Hematopoietic multipotent progenitor cell treated with erythropoietin and hydrocortisone succinate and interleukin-3 and kit ligand, for 15 days (in vitro differentiated cells): ENCODE results near the gene GPC5.
"Not testable (repeated sequence)": the region's sequence is repeated elsewhere in the genome, so short reads cannot be mapped to it uniquely, and the experiment has no call there.

Experiments
- DNase-seq: peaks from one replicate; pipeline ENCODE4 v3.0.0-alpha.2; 2015; ENCODE audit warnings: low spot score

GPC5 gene

GRCh38 chr13:92177966-92178365, 779.5 kb downstream of the GPC5 start:
- DNase-seq, result no peak

DNA sequence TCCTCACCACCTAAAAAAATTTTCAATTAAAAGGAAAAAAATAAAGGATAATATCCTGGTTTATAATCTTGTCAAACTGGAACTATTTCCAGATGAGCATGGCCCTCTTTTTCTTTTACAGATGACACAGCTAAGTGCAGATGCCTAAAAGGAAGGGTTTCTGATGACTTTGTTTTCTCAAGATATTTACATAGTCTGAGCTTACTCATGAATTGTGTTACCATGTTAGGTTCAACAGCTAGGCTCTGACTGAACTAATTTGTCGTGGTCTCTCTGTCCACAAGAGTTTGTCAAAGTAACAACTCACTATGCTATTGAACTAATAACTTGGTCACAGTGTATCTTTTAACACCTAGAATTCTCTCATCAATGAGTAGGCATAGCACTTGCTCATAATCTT, 780.8 kb downstream of the GPC5 start:
- DNase-seq, result no peak

- DNase-seq, result peak; percentile 15
Observed at GRCh38 chr13:92187378-92187989, 789.1 kb downstream of the GPC5 start.

- DNase-seq, result no peak
Observed at GRCh38 chr13:92188574-92188973, 790.2 kb downstream of the GPC5 start.

DNA sequence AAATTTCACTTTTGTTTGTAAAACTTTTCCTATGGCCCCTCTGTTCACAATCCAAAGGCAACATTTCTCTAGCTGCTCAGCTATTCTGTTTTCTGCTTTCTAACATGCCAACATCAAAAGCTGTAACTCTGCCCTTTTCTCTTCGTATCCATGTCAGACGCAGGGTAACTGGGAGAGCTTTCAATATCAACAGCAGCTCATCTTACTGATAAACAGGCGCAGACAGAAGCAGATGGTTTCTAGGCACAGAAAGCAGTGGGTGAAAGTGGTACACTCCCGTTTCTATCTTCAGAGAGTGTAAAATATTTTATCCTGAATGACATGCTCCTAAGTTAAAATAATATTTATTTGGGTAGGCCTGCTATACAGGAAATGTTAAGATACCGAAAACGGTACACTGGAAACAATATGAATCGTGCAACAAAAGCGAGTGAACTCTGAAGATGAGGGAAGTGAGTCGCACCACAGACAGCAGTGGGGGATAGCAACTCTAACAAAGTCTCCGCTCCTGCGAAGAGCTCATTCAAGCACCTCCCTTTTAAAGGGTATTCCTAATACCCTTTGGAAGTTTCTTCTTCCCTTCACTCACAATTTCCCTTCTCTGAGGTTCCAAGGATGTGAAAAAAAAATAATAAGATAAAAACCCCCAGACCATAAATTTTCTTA, 798.3 kb downstream of the GPC5 start:
- no peak for DNase-seq

- DNase-seq, result no peak
Observed at GRCh38 chr13:92197669-92198068, 799.2 kb downstream of the GPC5 start.

- DNase-seq, result no peak
Observed at GRCh38 chr13:92218615-92219014, 820.2 kb downstream of the GPC5 start.

DNA sequence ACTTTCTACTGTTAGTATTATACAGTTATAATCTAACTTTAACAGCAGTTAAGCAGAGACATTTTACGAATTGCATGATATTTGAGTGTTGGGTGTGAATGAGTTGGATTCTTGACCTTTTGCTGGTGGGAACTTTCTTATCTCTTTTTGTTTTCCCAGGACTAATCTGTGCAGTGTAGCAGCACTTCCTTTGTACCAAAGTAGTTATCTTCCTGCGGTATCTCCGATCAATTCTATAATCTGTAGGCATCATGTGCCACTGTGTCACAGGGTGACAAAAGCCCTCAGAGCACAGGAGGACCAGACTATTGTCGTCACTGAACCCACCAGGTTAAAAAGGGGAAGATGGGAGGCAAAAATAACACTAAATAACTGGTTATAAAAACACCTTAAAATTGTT, 823.5 kb downstream of the GPC5 start:
- DNase-seq, result no peak

DNA sequence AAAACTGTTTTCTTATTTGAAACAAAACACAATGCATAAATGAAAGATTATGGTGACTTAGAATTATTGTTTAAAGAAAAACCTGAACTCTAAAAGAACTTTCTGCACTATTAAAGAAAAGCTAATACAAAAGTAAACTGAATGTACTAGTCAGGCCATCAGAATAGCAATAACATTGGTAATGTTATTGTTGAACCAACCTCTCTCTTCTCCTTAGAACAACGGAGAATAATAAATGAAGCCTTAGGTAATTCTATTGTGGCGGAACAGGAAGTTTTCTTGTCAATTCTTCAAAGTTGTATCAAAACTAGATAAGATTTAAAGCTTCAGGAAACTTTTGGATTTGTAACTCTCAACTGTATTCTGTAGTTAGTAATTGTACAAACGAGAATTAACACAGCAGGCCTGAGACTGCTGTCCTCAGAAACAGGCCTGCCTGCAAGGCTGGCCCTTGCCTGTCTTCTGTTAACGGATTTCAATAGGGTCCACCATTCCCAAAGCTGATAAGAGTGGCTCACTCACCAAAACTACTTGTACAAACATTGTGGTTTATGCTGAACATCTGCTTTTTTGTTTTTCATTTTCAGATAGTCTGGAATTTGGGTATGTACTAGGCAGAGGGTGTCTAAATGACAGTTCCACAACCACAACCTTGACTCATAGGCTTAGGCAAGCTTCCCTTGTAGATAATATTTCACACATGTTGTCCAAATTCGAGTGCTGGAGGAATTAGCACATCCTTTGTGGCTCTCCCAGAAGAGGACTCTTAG, 825.8 kb downstream of the GPC5 start:
- DNase-seq, result no peak

DNA sequence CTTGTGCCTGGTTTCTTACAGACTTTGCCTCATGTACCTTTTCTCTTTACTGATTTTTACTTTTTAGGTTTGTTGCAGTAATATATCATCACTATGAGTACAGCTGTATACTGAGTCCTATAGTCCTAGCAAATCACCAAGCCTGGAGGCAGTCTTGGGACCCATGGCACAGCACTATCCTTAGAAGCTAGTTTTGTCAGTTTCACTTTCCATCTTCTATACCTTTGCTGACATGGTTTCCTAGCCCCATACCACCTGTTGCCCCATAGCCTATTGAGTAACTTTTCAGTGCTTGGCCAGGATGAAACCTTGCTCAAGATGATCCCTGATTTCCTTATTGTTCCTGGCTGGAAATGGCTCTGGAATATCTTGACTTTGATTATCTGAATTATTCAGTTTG, 826.4 kb downstream of the GPC5 start:
- DNase-seq, result no peak

DNA sequence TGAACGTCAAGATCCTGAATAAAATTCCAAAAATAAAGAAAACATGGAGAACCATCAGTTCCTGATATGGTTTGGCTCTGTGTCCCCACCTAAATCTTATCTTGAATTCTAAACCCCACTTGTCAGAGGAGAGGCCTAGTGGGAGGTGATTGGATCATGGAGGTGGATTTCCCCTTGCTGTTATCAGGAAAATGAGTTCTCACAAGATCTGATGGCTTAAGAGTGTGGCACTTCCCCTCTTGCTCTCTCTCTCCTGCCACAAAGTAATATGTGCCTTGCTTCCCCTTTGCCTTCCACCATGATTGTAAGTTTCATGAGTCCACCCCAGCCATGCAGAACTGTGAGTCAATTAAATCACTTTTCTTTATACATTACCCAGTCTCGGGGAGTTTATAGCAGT, 827.4 kb downstream of the GPC5 start:
- no peak for DNase-seq

- no peak for DNase-seq
Observed at GRCh38 chr13:92232871-92233270, 834.5 kb downstream of the GPC5 start.

- DNase-seq, result no peak
Observed at GRCh38 chr13:92251671-92252210, 853.3 kb downstream of the GPC5 start.

DNA sequence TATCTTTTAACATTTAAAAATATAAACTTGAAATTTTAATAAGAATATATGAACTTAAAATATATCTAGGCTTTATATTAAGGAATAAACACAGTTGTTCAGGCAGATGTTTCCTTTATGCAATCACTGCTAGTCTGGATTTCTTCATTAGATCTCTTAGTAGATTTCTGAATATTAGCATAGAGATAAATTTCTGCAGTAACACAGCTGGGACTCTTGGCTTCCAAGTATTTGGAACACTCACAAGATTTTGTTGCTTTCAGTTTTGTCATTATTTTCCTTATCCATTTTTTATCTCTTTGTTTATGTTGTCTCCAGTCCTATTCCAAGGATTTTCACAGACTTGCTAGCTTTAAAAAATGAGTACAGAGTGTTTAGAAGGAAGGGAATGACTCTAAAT, 857.1 kb downstream of the GPC5 start:
- no peak for DNase-seq

DNA sequence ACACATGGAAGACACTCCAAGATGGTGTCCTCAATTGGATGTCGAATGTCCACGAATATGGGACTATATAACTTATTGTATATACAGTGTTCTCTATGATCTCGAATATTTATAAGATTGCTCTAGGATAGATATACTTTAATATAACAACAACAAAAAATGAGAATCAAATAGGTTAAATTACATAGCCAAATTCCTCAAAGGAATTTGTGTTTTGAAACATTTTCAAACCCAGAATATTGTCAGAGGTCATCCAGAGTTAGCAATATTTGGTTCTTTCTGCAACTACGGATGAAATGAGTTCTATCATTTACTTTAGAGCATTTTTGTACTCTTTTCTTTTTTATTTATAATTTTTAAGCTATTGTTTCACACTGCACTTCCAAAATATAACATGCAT, 857.8 kb downstream of the GPC5 start:
- DNase-seq, result no peak

- no peak for DNase-seq
Observed at GRCh38 chr13:92259046-92259445, 860.6 kb downstream of the GPC5 start.

- no peak for DNase-seq
Observed at GRCh38 chr13:92259523-92259922, 861.1 kb downstream of the GPC5 start.

DNA sequence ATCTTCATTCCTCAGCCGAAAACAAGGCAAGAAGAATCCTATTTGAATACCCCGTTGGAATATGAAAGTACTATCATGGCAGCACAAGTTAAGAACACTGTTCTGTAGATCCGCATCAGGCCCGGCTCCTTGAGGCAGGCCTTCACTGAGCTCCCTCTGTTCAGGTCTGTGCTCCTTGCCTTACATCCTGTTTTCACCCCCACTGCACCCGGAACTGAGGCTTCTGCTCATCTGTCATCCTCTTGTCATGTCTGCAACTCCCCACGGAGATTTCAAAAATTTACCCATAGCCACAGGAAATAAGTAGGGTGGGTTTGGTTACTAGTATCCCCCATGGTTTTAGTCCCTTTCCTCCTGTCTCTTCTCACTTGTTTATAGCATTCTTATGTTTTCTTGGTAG, 861.9 kb downstream of the GPC5 start:
- DNase-seq, result no peak

GRCh38 chr13:92262100-92262788, 863.8 kb downstream of the GPC5 start:
- no peak for DNase-seq

- no peak for DNase-seq
Observed at GRCh38 chr13:92265408-92265807, 867.0 kb downstream of the GPC5 start.

- no peak for DNase-seq
Observed at GRCh38 chr13:92270990-92271389, 872.6 kb downstream of the GPC5 start.

DNA sequence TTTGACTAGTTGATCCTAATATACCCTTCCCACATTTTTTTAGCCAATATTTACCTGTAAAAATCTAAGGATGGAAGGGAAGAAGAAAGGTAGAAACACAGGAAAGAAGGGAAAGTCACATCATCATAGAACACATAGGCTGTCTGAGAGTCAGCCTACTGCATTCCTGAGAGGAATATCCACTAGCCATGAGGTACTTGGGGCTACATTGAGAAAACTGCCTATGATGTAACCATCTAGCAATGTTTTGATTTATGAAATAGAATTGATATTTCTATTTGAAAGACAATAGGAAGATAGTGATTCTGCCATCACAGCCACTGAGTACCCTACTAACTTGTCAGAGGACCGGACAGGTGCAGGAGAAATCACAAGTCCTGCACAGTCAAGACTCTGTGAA, 873.8 kb downstream of the GPC5 start:
- DNase-seq, result no peak

- not testable (repeated sequence) for DNase-seq
Observed at GRCh38 chr13:92280986-92281385, 882.6 kb downstream of the GPC5 start.
